Endothelial cell of umbilical vein (primary cell): Measurements from ENCODE around the gene ARRB1.

ENCODE experiments used
- CTCF ChIP-seq, 2 donors: IDR thresholded peaks; 1 replicate in 1 of 2; 2 replicates in 1 of 2; pipeline ENCODE4 v1.5.1; 2011; ENCODE audit warnings: low read length in 2 of 2, mild to moderate bottlenecking in 2 of 2, moderate library complexity in 2 of 2, control low read depth in 1 of 2, inconsistent platforms in 1 of 2, low read depth in 1 of 2; ENCODE audit not compliant: insufficient read depth in 1 of 2; ENCODE audit errors: extremely low read depth in 1 of 2
- EZH2 ChIP-seq: IDR thresholded peaks from 2 replicates; pipeline ENCODE4 v1.6.1; 2012; ENCODE audit warnings: borderline replicate concordance, low read depth, mild to moderate bottlenecking, moderate library complexity, low read length, inconsistent platforms; ENCODE audit not compliant: severe bottlenecking
- FOS ChIP-seq: IDR thresholded peaks from 2 replicates; pipeline ENCODE4 v1.6.1; 2011; ENCODE audit warnings: mild to moderate bottlenecking, low read length, moderate library complexity, borderline replicate concordance; ENCODE audit not compliant: insufficient read depth
- GATA2 ChIP-seq: IDR thresholded peaks from 2 replicates; pipeline ENCODE4 v1.7.0; 2011; ENCODE audit warnings: low read depth, mild to moderate bottlenecking, moderate library complexity, mixed read lengths, low read length; ENCODE audit not compliant: insufficient read length, insufficient read depth
- JUN ChIP-seq: IDR thresholded peaks from 2 replicates; pipeline ENCODE4 v1.6.1; 2011; ENCODE audit warnings: borderline replicate concordance, low read depth; ENCODE audit not compliant: insufficient read length, insufficient read depth
- MAX ChIP-seq: IDR thresholded peaks from 2 replicates; pipeline ENCODE4 v1.6.1; 2011; ENCODE audit not compliant: insufficient read depth, insufficient read length
- MYC ChIP-seq: IDR thresholded peaks from one replicate; pipeline ENCODE4 v1.6.1; 2011; ENCODE audit warnings: mild to moderate bottlenecking, low read depth, low read length
- POLR2A ChIP-seq: IDR thresholded peaks from 2 replicates; pipeline ENCODE4 v1.6.1; 2012; ENCODE audit warnings: low read depth, mild to moderate bottlenecking, control low read depth, low read length
- POLR2AphosphoS5 ChIP-seq: IDR thresholded peaks from 2 replicates; pipeline ENCODE4 v1.6.1; 2012; ENCODE audit warnings: low read depth, mild to moderate bottlenecking, control low read depth, low read length, moderate library complexity; ENCODE audit not compliant: insufficient read depth

GRCh38 chr11:75400146-75400865, 48.8 kb upstream of the ARRB1 start:
- TF ChIP-seq CTCF (IDR thresholded peaks at IDR 0.05; ENCODE audit: extremely low read depth in 1 of 2, insufficient read depth in 1 of 2, low read depth in 1 of 2, low read length in 2 of 2) (no peak), POLR2A (no peak), EZH2 (no peak), MAX (no peak), POLR2AphosphoS5 (no peak), JUN (no peak), FOS (no peak), GATA2 (no peak), MYC (no peak)
